ENCODE measurements around the gene WDR11. TPM values are rescaled to one million over a fixed set of nuclear protein-coding genes. Genes with fewer than 3 reads are reported as not detected.
"Not testable (repeated sequence)": the region's sequence is repeated elsewhere in the genome, so short reads cannot be mapped to it uniquely, and the experiment has no call there.

Gene WDR11
- total RNA-seq, 1 donor = 58.7 TPM

DNA sequence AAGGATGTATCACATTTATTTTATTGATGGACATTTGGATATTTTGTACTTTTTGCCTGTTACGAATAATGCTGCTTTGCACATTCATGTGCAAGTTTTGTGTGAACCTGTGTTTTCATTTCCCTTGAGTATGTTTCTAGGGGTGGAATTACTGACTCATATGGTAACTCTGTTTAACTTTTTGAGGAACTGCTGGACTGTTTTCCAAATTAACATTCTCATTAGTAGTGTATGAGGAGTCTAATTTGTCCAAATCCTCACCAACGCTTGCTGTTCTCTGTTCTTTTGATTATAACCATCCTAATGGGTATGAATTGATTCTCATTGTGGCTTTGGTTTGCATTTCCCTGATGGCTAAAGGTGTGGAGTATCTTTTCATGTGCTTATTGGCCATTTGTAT is 3.2 kb downstream of the WDR11 start:
- no peak for DNase-seq (ENCODE audit: low read depth in 2 of 3, low spot score in 2 of 3)

DNA sequence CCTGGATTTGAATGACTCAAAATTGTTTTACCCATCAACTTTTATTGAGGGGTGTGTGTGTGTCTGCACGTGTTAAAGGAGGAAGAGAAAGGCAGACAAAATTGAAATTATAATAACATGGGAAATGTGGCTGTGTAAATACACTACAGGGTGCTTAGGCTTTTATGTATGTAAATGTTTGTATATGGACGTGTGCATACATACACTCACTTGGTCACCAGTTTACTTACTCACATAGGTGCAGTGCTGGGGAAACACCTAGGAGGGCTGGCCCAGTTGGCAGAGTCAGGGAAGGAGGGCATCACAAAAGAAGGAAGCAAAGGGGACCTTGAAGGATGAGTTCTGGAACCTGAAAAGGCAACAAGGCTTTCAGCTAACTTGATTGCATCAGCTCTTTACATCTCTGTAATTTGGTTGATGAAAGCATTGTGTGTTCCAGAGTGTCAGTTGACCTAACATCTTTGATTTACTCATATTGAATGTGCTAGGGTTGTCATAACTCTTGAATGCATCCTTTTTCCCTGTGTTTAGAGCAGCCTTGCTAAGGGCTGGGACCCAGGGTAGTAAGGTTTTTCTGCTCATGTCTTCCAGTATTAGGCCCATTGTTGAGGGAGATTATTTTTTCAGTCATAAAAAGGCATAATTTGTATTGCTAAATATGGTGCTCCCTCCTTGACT is 10.2 kb downstream of the WDR11 start:
- DNase-seq (ENCODE audit: low read depth in 2 of 3, low spot score in 2 of 3) = no peak

DNA sequence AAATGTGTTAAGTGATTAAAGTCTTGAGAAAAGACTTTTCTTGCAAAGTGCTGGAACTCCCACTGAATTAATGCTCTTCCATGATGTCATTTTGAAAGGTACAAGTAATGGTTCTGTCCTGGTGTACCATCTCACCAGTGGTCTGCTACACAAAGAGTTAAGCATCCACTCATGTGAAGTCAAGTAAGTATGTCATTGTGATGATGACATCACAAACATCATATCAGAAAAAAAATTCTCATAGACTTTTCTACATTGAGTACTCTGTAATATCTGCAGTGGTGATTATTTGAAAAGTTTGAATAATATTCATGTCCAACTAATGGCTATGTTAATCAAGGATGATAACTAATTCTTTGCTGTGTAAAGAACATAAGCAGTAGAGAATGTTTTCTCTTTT is 22.6 kb downstream of the WDR11 start:
- no peak for DNase-seq (ENCODE audit: low read depth in 2 of 3, low spot score in 2 of 3)

DNA sequence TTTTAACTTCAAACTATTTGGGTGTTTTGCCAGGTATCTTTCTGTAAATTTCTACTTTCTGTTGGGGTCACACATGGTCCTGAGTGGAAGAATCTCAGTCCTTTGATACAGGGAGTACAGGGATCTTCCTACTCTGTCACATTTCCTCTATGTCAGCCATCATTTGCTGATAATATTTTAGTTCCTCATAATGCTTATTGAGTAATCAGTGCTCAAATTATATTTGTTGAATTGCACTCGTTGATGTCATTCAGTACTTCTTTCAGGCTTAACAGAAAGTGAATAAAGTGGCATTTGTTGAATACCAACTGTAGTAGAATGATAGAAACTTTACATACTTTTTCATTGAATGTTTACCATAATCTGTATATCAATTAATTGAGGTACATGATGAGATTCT is 31.9 kb downstream of the WDR11 start:
- DNase-seq (ENCODE audit: low read depth in 2 of 3, low spot score in 2 of 3) = no peak

DNA sequence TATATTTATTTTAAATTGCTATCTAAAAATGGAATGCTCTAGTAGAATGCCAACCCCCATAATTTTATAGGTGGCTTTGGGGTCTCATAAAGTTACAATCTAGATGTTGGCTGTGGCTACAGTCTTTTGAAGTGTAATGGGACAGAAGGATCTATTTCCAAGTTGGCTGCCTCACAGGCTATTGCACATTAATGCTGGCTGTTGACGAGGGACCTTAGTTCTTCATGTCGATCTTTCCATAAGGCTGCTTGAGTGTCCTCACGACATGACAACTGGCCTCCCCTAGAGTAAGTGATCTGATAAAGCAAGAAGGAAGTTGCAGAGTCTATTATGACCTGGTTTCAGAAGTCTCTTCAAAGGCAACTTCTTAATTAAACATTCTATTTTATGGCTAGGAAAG is 36.3 kb downstream of the WDR11 start:
- DNase-seq (ENCODE audit: low read depth in 2 of 3, low spot score in 2 of 3) = no peak

DNA sequence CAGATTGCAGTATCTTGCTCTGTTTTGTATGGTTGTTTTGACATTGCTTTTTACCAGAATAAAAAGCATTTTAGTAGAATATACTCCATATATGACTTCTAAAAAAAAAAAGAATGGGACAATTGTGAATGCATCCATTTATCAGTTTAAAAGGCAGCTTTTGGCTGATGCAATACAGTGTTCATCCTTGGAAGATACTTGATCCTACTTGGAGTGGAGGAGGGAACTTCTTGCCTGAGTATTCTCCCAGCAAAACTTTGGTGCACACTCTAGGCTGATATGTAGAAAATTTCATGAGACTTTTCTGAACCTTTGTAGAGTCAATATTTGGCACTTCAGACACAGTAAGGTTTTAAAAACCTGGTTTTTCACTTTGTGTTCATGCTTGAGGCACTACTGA is 40.2 kb downstream of the WDR11 start:
- no peak for DNase-seq (ENCODE audit: low read depth in 2 of 3, low spot score in 2 of 3)

DNA sequence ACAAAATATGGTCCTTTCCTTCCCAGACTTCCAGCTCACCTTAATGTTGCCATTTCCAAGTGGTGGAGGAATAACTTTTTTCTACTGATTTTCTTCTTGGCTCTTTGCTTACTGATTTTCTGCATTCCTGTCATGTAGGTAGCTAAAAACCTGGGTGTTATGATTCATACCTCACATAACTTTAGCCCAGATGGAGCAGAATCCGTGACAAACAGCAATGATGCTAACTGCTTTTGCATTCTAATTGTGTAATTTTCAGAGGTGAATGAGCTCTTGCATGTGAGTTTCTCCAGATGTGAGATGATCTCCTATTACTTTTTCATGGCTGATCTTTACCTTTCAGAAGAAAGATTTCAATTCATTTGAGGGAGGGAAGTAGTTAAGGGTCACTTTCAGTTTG is 43.4 kb downstream of the WDR11 start:
- DNase-seq (ENCODE audit: low read depth in 2 of 3, low spot score in 2 of 3) = no peak

DNA sequence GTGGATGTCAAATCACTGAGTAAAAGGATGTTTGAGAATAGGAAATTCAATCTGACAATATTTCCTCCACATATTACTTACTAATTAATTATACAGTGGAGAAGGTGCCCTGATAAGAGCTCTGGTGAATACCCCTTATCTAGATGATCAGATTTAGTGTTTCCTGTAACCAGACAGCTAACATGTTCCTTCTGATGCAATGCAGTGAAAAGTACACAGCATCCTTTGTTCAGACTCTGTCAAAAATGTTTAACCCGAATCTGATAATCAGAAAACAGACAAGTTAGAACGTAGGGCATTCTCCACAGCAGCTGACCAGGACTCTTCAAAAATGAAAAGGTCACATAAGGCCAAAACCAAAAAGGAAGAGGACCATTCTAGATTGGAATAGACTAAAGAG is 46.2 kb downstream of the WDR11 start:
- DNase-seq (ENCODE audit: low read depth in 2 of 3, low spot score in 2 of 3) = no peak

DNA sequence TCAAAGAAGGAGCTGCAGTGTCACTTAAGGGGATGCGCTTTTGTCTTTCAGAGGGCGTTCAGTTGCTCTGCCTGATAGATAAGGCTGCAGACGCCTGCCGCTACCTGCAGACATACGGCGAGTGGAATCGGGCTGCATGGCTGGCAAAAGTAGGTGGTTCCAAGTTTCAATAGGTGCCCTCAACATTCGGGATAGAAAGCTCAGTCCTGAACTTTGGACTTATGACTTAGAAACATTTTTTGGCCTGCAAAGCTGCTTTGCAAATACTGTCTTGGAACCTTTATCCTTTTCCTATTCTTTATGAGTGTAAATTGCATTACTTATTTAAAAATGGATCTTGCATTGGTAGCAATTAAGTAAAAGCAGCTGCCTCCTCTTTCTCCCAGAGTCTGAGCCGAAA is 54.1 kb downstream of the WDR11 start:
- DNase-seq (ENCODE audit: low read depth in 2 of 3, low spot score in 2 of 3) = no peak

DNA sequence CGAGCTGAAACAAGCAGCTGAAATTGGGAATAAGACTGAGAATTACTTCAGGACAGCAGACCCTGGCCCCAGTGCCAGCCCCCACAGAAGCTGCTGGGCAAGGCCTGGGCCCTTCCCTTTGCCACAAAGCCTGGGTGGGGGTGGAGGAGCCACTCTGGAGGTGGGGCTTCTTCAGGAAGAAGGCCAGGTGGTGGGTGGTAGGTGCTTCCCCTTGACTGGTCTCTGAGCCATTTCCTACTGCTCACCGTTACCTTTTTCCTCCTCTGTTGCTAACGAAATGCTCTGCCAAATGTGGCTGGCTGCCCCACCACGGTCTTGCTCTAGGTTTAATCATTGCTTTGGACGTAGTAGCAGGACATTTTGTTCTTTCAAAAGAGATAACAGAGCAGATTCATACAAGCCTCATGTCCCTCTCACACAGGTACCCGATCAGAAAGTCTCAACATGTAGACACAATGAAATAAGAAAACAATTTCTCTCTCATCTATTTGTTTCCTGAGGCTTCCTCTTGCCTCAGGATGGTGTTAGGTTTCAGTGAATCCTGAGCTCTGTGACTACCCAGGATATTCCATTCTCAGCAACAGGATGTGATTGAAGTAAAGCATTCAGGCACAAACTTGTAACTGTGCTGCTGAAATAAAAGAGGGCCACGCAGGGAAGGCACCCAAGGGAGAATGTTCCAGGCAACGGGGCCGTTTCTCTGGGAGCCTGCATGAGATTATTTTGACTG is 66.5 kb downstream of the WDR11 start:
- DNase-seq (ENCODE audit: low read depth in 2 of 3, low spot score in 2 of 3) = no peak

DNA sequence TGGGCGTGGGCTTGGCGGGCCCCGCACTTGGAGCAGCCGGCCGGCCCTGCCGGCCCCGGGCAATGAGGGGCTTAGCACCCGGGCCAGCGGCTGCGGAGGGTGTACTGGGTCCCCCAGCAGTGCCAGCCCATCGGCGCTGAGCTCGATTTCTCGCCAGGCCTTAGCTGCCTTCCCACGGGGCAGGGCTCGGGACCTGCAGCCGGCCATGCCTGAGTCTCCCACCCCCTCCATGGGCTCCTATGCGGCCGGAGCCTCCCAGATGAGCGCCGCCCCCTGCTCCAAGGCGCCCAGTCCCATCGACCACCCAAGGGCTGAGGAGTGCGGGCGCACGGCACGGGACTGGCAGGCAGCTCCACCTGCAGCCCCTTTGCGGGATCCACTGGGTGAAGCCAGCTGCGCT is 72.7 kb downstream of the WDR11 start:
- not testable (repeated sequence) for DNase-seq (ENCODE audit: low read depth in 2 of 3, low spot score in 2 of 3)

DNA sequence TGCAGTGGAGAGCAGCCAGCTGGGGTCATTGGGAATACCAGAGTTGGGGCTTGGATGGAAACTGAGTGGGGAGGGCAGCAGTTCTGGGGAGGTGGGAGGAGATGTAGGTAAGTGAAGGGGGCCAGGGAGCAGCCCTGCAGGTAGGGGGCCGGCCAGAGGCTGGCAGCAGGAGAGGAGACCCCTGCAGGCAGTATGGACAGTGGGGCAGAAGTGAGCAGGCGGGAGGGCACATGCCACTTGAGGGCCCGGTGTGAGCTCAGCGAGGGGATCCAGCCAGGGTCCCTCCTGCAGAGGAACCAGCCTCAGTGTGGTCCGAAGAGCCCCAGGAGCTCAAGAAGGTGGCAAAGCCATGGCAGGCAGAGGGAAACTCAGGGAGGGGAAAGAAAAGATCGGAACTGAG is 75.4 kb downstream of the WDR11 start:
- DNase-seq (ENCODE audit: low read depth in 2 of 3, low spot score in 2 of 3) = no peak

DNA sequence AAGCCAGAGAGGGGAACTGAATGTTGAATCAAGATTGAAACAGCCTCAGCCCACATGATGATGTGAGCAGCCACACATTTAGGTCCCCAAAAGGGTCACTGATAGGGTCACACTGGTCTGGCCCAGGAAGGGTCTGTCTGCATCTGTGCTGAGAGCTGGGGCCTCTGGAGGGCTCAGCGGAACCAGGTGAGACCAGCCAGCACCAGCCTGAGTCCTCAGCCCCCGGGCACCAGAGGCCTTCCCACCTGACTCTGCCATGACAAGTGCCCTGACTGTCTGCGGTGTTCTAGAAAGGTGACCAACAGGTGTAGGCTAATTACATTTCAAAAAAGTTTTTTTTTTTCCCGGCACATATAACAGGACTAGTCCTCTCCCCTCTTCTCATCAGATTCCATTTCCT is 76.2 kb downstream of the WDR11 start:
- DNase-seq (ENCODE audit: low read depth in 2 of 3, low spot score in 2 of 3) = no peak

DNA sequence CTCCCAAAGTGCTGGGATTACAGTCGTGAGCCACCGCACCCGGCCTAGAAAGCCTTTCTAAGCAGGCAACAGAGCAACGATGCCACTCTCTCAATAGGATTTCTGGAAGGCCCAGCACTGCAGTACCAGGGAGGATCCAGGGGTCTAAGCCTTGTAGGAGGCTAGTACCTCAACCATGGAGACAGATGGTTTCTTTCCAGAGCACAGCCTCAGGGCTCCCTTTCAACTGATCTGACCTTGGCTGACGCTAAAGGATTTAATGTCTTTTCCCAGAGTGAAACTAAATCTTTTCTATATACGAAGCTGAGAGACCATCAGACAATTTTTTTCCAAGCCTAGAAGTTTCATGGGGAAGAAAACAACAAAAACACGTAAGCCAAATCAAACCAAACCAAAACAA is 78.0 kb downstream of the WDR11 start:
- DNase-seq (ENCODE audit: low read depth in 2 of 3, low spot score in 2 of 3) = no peak

DNA sequence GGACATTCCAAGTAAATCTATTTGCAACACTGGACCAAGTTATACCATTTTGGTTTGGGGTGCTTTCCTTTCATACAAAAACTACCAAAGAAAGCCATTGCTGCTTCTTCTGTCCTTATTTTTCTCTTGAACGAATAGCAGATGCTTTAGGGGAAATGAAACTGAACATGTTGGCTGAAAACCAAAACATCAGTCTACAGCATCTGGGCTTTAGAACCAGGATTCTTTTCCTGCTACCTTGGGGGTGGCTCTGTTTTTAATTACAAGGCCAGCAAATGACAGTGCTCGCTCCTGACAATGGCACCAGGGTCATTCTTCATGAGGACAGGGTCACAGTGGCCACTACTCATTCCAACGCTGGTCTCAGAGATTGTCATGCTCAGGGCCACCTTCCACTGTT is 80.3 kb downstream of the WDR11 start:
- DNase-seq (ENCODE audit: low read depth in 2 of 3, low spot score in 2 of 3) = no peak

DNA sequence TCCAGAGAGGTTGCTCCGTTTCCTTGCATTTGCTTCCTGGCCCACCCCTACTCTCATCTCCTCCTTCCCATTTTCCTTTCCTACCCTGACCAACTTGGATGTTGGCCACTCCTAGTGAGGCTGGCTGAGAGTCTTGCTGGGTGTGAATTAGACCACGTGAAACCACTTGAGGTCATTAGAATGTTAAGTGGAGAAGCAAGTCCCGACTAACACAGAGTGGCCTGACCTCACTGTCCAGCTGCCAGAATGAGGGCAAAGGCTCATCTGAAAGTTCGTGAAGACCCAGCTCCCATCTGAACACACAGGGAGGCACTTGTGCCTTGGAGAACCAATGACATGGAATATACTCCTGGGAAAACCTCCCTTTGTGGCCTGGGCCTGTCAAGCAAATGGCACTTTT is 80.8 kb downstream of the WDR11 start:
- no peak for DNase-seq (ENCODE audit: low read depth in 2 of 3, low spot score in 2 of 3)

DNA sequence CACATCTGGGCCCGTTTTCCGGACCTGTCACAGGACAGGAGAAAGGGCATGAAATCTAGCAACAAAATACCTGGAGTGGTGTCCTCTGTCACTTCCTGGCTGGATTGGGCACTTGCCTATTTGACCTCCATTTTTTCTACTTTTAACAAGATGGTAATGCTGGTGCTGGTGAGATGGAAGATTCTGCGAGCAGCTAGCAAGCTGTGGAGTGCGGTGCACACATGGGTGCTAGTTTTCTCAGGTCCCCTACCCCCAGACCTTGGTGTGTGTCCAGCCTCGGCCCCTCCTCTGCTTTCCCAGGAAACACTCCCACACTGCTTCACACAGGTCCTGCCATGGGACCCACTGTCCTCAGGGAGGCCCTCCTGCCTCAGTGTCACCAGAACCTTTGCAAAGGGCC is 87.7 kb downstream of the WDR11 start:
- DNase-seq (ENCODE audit: low read depth in 2 of 3, low spot score in 2 of 3) = no peak

DNA sequence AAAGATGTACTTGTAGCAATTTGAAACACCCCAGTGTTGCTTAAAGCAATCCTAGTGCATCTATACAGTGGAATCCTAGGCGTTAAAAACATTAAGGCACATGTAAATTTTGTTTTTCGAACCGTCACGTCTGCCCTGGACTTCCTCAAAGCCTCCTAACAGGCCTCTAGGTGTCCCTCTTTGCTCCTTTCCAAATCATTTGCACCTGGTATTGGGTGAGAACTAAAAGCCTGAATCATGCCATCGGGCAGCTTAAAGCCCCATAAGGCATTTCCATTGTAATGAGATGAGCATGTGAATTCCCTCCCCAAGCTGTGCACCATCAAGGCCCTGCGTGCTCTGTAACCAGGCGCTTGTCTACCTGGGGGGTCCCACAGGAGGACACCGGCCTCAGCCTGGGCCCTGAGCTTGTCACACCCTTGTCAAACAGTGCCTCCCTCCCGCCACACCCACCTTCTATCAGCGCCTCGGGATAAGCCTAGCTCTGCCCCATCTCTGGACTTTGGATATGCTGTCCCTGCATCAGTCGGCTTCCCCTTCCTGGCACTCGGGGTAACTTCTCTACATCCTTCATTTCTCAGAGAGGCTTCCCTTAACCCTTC is 89.2 kb downstream of the WDR11 start:
- DNase-seq (ENCODE audit: low read depth in 2 of 3, low spot score in 2 of 3) = no peak

DNA sequence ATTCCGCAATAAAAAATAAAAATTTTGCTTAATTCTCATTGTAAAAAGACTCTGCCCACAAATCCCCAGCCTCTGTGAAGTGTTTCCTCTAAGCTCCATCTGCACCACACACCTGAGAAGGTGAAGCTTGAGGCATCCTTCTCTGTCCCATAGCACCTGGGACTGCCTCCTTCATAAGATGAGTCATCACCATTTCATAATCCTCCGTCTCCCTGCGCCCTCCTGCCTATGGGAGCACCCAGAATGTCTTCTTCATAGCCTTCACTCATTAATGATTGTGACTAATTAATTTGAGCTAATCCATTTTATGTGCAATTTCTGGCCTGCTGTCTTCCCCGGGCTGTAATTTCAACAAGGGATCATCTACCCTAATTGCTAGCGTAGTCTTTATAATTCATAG is 90.3 kb downstream of the WDR11 start:
- no peak for DNase-seq (ENCODE audit: low read depth in 2 of 3, low spot score in 2 of 3)

DNA sequence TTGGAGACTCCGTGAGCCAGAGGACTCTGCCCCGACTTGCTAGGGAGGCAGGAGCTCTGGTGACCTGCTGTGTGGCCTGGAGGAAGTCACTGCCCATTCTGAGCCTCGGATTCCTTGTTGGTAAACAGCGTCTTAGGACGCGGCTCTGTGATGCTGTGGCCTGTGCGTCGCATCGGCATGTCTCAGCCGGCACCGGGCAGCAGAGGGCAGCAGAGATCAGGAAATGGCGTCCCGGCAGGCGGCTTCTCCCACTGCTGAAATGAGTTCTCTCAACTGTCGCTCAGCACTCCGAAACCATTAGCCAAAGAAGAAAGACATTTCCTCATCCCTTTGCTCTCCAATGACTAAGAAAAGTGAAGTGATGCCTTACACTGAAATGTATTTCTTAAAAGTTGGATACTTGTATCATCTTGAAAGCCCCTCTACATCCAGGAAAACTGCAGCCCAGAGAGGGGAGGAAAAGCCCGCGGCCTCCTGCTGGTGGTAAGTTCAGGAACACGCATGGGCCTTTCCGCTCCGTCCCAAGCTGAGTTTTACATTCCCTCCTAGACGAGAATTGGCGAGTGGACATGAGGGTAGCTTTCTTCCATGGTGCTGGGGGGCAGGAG is 91.7 kb downstream of the WDR11 start:
- DNase-seq (ENCODE audit: low read depth in 2 of 3, low spot score in 2 of 3) = peak; percentile 22 to 86 (median 66)

DNA sequence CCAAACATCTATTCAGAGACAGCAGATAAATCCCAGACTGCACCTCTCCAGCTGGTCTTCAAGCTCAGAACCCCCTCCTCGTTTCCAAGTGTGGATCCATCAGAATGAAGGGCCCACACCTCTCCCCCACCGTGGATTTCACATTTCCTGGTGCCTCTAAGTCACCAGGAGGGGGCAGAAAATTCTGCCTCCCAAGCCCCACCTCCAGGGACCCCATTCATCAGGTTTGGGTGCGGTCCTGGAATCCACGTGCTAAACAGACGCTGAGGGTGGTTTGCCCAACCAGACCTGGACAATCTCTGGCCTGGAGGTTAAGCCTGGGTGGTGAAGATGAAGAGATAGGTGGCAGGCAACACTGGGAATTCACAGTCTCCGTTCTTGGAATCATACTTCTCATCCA is 92.4 kb downstream of the WDR11 start:
- DNase-seq (ENCODE audit: low read depth in 2 of 3, low spot score in 2 of 3) = no peak

DNA sequence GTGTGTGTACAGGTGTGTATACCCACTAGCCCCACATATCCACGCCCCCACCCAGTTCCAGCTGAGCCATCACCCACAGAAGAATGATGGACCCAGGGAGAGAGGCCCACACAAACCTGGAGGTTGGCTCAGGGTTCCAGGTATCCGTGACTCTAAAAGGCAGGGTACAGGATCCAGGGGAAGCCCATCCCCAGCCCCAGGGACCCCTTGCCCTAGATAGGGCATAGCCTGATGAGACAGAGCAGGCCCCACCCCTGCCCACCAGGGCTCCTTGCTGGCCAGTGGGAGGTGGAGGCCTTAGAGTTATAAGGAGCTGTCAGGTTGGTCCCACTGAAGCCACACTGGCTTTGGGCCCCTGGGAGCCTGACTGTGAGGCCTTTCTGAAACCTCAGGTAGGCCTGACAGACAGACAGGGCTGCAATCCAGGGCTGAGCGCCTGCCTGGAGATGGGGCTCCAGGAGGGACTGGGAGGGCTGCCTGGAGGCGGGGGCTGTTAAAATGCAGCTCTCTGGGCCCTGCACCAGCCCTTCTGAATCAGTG is 93.5 kb downstream of the WDR11 start:
- no peak for DNase-seq (ENCODE audit: low read depth in 2 of 3, low spot score in 2 of 3)
